HEK293 (cell line): ENCODE data around the gene ISL2.

Source experiments
- CTCF ChIP-seq: fragments of 450-650 bp; formaldehyde crosslinking; IDR thresholded peaks from 2 replicates; pipeline ENCODE4 v1.5.1; 2016; ENCODE audit warnings: missing biosample characterization, missing genetic modification characterization
- ZNF24 ChIP-seq: fragments of 450-650 bp; formaldehyde crosslinking; IDR thresholded peaks from 2 replicates; pipeline ENCODE4 v1.5.1; 2016; ENCODE audit warnings: missing biosample characterization, missing genetic modification characterization
- ZNF626 ChIP-seq: fragments of 450-650 bp; sonication (Bioruptor Pico); formaldehyde crosslinking; IDR thresholded peaks from 2 replicates; pipeline ENCODE4 v1.5.1; 2018; ENCODE audit warnings: missing biosample characterization, missing genetic modification characterization, inconsistent platforms
- ZNF639 ChIP-seq: fragments of 450-650 bp; formaldehyde crosslinking; IDR thresholded peaks from 2 replicates; pipeline ENCODE4 v1.5.1; 2016; ENCODE audit warnings: missing biosample characterization, missing genetic modification characterization

- peak; percentile 72 for TF ChIP-seq CTCF (tag by site-specific recombination)
- no peak for TF ChIP-seq ZNF639
- TF ChIP-seq ZNF626 (tag by site-specific recombination), result no peak
- TF ChIP-seq ZNF24, result no peak
Observed at GRCh38 chr15:76333720-76334437, 2.7 kb upstream of the ISL2 start.
